ENCODE measurements around the gene TCF4.

The TCF4 gene

DNA sequence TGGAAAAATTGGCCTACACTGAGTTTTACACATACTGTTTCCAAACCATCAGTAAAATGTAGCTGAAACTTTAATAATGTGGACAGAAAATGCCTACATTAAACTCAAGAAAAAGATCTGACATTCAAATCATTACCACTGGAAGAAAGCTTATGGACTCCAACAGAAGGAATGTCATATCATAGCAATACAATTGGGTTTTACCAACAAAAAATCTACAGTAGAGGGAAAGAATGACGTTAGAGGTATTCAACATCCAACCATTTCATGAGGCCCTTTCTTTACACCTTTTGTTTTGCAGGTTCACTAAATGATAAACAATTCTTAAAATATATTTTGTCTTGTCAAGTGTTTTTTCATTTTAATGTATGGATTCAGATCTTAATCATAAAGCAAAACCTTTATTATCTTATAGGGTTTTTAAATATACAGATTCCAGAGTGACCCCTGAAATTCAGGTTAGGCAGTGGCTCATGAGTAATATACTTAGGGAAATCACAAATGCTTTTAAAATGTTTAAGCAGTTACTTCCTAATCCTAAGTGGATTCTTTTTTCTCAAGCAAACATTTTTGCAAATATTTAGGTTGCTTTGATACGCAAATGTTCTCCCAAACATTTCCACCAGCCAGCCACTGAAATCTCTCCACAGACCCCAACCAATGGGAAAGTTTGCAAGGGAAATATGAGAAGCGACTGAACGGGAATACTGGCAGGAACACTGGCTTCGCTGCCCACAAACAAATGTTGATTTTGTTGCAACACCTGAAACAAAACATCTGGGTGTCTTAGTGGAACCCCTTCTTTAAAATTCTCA is 168.7 kb downstream of the TCF4 start:
- H3K27ac ChIP-seq = no peak overlapping the region
- TF ChIP-seq, protein P1, sequence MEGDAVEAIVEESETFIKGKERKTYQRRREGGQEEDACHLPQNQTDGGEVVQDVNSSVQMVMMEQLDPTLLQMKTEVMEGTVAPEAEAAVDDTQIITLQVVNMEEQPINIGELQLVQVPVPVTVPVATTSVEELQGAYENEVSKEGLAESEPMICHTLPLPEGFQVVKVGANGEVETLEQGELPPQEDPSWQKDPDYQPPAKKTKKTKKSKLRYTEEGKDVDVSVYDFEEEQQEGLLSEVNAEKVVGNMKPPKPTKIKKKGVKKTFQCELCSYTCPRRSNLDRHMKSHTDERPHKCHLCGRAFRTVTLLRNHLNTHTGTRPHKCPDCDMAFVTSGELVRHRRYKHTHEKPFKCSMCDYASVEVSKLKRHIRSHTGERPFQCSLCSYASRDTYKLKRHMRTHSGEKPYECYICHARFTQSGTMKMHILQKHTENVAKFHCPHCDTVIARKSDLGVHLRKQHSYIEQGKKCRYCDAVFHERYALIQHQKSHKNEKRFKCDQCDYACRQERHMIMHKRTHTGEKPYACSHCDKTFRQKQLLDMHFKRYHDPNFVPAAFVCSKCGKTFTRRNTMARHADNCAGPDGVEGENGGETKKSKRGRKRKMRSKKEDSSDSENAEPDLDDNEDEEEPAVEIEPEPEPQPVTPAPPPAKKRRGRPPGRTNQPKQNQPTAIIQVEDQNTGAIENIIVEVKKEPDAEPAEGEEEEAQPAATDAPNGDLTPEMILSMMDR (conservative IDR thresholded peaks at IDR 0.05) = no peak

DNA sequence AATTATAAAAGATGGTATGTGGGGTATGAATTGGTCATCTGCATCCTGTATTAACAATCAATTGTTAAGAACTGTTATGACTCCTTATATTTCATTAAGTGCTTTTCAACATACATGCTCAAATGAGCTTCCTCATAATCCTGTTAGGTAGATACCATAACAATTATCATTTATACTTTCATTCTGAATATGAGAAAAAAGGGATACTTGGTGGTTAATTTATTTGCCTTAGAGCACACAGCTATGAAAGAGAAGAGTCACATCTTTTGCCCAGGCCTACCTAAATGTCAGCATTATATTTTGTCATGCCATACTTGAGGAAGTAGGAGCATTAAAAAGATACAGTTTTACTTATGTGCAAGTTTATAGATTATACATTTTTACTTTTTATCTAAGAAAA is 169.6 kb downstream of the TCF4 start:
- TF ChIP-seq, protein P1 (conservative IDR thresholded peaks at IDR 0.05) = no peak
- H3K27ac ChIP-seq = no peak overlapping the region

DNA sequence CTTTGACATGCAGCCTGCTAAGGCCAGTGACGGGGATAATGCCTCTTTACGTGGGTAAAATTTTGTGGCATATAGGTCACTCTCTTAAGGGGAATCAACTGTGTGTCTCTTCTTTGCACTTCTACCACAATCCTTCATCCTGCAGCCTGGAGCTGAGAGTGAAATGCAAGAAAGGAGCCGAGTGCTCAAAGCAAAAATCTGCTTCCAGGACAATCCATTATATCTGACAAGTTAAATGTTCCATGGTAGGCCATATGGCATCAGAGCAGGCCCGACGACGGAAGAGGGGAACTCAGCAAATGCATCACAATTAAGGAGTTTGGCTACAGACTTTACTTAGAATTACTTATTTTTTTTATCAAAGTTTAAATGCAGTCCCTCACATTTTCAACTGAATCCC is 171.2 kb downstream of the TCF4 start:
- TF ChIP-seq, protein P1 (conservative IDR thresholded peaks at IDR 0.05) = no peak
- H3K27ac ChIP-seq = no peak overlapping the region

DNA sequence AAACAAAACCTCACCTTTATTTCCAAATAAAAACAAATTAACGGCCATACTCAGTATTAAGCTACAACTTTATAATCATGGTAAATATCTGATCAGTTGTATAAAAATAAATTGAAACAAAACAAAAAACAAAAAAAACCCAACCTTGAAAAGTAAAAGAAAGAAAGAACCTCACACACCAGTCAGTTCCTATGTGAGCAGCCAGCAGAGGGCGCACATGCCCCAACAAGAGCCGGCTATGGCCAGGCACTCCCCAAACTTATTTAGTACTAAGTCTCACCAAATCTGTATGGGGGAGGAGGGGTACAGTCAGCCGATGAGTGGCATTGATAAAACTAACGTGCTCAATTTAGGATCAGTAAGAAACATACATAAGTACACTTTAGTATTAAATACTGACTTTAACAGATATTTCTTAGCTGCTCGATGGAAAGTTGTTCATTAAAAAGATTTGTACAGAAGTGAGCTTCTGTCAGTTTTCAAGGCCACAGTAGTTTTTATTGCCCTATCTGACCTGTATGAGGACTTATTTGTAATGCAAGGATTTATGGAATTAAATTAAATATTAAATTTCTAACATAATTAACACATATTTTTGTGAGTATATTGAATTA is 172.6 kb downstream of the TCF4 start:
- H3K27ac ChIP-seq = no peak overlapping the region
- TF ChIP-seq, protein P1 (conservative IDR thresholded peaks at IDR 0.05) = peak; percentile 93

DNA sequence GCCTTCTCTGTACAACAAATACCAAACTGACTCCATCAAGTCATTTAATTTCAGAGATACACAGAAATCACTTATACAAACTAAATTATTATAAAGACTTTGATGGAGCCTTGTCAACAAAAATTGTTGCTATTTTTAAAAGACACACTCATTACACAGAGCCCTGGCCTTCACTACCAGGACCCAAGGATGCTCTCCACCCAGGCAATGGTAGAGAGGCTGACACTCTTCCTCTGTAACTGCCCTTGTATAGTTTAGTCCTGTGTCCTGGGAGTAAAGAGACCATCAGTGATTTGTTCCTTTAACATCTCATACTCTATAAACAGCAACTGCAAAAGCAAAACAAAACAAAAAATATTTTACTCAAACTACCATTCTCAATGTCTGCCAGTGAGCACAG is 173.5 kb downstream of the TCF4 start:
- TF ChIP-seq, protein P1 (conservative IDR thresholded peaks at IDR 0.05) = no peak
- H3K27ac ChIP-seq = no peak overlapping the region

DNA sequence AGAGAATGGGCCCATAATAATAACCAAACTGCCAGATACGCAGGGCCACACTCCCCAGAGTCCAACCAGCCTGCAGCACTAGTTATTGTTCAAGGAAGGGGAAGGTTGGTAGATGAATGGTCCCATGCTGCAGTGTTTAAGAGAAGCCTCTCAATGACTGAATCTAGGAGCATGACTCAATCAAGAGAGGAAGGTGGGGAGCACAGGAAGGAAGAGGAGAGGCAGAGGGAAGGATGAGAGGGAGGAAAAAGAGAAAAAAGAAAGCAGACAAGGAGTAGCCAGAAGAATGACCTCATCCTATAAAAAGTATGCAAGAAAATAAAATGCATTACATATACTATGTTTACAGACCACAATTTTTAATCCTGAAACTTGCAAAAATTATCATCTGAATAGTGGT is 174.5 kb downstream of the TCF4 start:
- H3K27ac ChIP-seq = no peak overlapping the region
- TF ChIP-seq, protein P1 (conservative IDR thresholded peaks at IDR 0.05) = no peak

DNA sequence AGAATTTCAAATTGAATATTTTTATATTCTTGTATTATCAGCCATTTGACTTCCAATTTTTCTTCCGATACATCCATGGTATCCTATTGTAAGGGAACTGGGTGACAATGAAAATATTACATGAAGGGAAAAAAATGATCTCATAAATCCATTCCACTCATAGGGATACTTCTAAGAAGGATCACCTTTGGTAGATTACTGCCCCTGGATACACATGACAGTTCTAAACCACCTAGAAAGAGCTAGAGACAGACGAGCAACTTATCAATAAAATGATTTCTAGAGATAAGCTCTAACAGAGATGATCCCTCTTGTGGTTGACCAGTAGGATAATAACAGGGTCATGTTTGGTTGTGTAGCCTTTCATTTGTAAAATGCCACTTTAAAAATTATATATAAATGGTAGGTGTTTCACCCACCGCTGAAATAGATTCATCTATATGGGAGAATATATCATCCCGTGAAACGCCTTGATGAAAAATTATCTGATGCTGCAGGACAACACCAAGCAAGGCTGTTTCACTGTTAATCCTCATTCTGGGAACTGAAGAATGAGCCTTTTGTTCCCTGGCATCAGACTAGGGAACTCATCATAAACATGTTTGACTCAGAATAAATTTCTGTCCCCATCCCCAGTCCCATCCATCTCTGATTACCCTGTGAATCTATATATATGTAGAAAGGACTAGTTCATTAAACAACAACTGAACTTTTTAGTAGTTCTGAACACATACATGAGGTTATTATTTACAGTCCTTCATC is 180.0 kb downstream of the TCF4 start:
- H3K27ac ChIP-seq = no peak overlapping the region
- TF ChIP-seq, protein P1 (conservative IDR thresholded peaks at IDR 0.05) = no peak
